ENCODE data around the gene CTNNA3. TPM values are rescaled to one million over a fixed set of nuclear protein-coding genes. Genes with fewer than 3 reads are reported as not detected.

CTNNA3 gene
- total RNA-seq, 1 experiment from 2014 or later: 0.32 TPM

- Histone ChIP-seq H2AFZ (ENCODE audit: low read depth, low read length, poor library complexity, severe bottlenecking) (no peak overlapping the region), H3K4me1 (ENCODE audit: control insufficient read depth in 1 of 2, insufficient read depth in 2 of 2, low read length in 2 of 2) (no peaks in the 10 kb centered on the region), H3K36me3 (ENCODE audit: control insufficient read depth in 1 of 2, insufficient read depth in 2 of 2, low read length in 2 of 2) (no peaks in the 10 kb centered on the region), H3K4me3 (replicated peaks in 1 of 2; ENCODE audit: low read depth in 1 of 2, low read length in 2 of 2) (no peak overlapping the region), H3K4me2 (ENCODE audit: low read length) (no peak overlapping the region), H3K27ac (ENCODE audit: low read depth, low read length) (no peak overlapping the region), H3K9me3 (ENCODE audit: control insufficient read depth in 1 of 2, insufficient read depth in 1 of 2, low read depth in 1 of 2, low read length in 2 of 2) (no peaks in the 10 kb centered on the region), H3K79me2 (ENCODE audit: insufficient read depth, low read length) (no peaks in the 10 kb centered on the region), H4K20me1 (ENCODE audit: insufficient read depth) (no peaks in the 10 kb centered on the region), H3K9ac (ENCODE audit: low read length) (no peak overlapping the region), H3K27me3 (ENCODE audit: insufficient read depth, low read length) (no peaks in the 10 kb centered on the region), H3K9me2 (ENCODE audit: insufficient read depth) (no peaks in the 10 kb centered on the region)
- no peak for TF ChIP-seq CEBPB (IDR thresholded peaks at IDR 0.05; ENCODE audit: low read depth)
- TF ChIP-seq FOSL1 (IDR thresholded peaks at IDR 0.05; ENCODE audit: low read depth): no peak
- ATAC-seq (no peak), DNase-seq (ENCODE audit: low read depth, low spot score) (no peak)
- POLR2A ChIA-PET: no interaction called here
- BruUV-seq (replicated peaks): no TSS peak
- RAD21 ChIA-PET (ENCODE audit: low non-redundant PET in 1 of 2, low total read pairs in 2 of 2, uncharacterized antibody in 2 of 2, unreplicated experiment in 2 of 2): no interaction called here
- intact Hi-C loops (cut with micrococcal nuclease): no loop called here
- CTCF ChIA-PET: no interaction called here
Measured at GRCh38 chr10:66943590-66943989, 752.4 kb downstream of the CTNNA3 start.

- ATAC-seq: no peak
- H3K9me2 ChIP-seq (ENCODE audit: insufficient read depth): no peaks in the 10 kb centered on the region
- H3K9ac ChIP-seq (ENCODE audit: low read length): no peak overlapping the region
- H3K27me3 ChIP-seq (ENCODE audit: insufficient read depth, low read length): no peaks in the 10 kb centered on the region
- H4K20me1 ChIP-seq (ENCODE audit: insufficient read depth): no peaks in the 10 kb centered on the region
- no peaks in the 10 kb centered on the region for H3K36me3 ChIP-seq (ENCODE audit: control insufficient read depth in 1 of 2, insufficient read depth in 2 of 2, low read length in 2 of 2)
- H2AFZ ChIP-seq (ENCODE audit: low read depth, low read length, poor library complexity, severe bottlenecking): no peak overlapping the region
- no peaks in the 10 kb centered on the region for H3K4me1 ChIP-seq (ENCODE audit: control insufficient read depth in 1 of 2, insufficient read depth in 2 of 2, low read length in 2 of 2)
- no peak overlapping the region for H3K4me3 ChIP-seq (replicated peaks in 1 of 2; ENCODE audit: low read depth in 1 of 2, low read length in 2 of 2)
- RAD21 ChIA-PET (ENCODE audit: low non-redundant PET in 1 of 2, low total read pairs in 2 of 2, uncharacterized antibody in 2 of 2, unreplicated experiment in 2 of 2): no interaction called here
- no peak overlapping the region for H3K4me2 ChIP-seq (ENCODE audit: low read length)
- BruUV-seq (replicated peaks): no TSS peak
- intact Hi-C loops (cut with micrococcal nuclease): no loop called here
- no peak for DNase-seq (ENCODE audit: low read depth, low spot score)
- no peaks in the 10 kb centered on the region for H3K9me3 ChIP-seq (ENCODE audit: control insufficient read depth in 1 of 2, insufficient read depth in 1 of 2, low read depth in 1 of 2, low read length in 2 of 2)
- no peak overlapping the region for H3K27ac ChIP-seq (ENCODE audit: low read depth, low read length)
- CTCF ChIA-PET: no interaction called here
- H3K79me2 ChIP-seq (ENCODE audit: insufficient read depth, low read length): no peaks in the 10 kb centered on the region
- POLR2A ChIA-PET: no interaction called here
- no peak for TF ChIP-seq CTCF (IDR thresholded peaks at IDR 0.05 in 2 of 3, conservative IDR thresholded peaks at IDR 0.05 in 1 of 3; ENCODE audit: borderline replicate concordance in 1 of 3, insufficient read depth in 1 of 3, low read depth in 2 of 3, low read length in 2 of 3)
- no peak for TF ChIP-seq CBX3 (IDR thresholded peaks at IDR 0.05; ENCODE audit: low read depth)
- no peak for TF ChIP-seq REST (IDR thresholded peaks at IDR 0.05; ENCODE audit: low read depth)
- TF ChIP-seq EZH2phosphoT487 (IDR thresholded peaks at IDR 0.05; ENCODE audit: borderline replicate concordance): no peak
- TF ChIP-seq CEBPB (IDR thresholded peaks at IDR 0.05; ENCODE audit: low read depth): no peak
- no peak for TF ChIP-seq TCF7L2 (IDR thresholded peaks at IDR 0.05; ENCODE audit: borderline replicate concordance, extremely low read depth, insufficient read depth, insufficient read length)
- no peak for TF ChIP-seq YY1 (IDR thresholded peaks at IDR 0.05; ENCODE audit: extremely low read depth, insufficient replicate concordance, low read depth, low read length)
- no peak for TF ChIP-seq ZBTB33 (IDR thresholded peaks at IDR 0.05; ENCODE audit: extremely low read depth, insufficient replicate concordance, low read length)
- TF ChIP-seq JUND (IDR thresholded peaks at IDR 0.05): no peak
- TF ChIP-seq FOSL1 (IDR thresholded peaks at IDR 0.05; ENCODE audit: low read depth): no peak
- TF ChIP-seq ZFX (IDR thresholded peaks at IDR 0.05): no peak
- TF ChIP-seq ELF1 (IDR thresholded peaks at IDR 0.05; ENCODE audit: borderline replicate concordance, low read depth): no peak
- no peak for TF ChIP-seq SRF (IDR thresholded peaks at IDR 0.05; ENCODE audit: low read depth)
- no peak for TF ChIP-seq POLR2AphosphoS5 (IDR thresholded peaks at IDR 0.05; ENCODE audit: low read depth, low read length)
Measured at GRCh38 chr10:66942407-66942806, 753.6 kb downstream of the CTNNA3 start.
